ENCODE measurements around the gene RCC2. TPM values are rescaled to one million over a fixed set of nuclear protein-coding genes. Genes with fewer than 3 reads are reported as not detected.

The RCC2 gene
- total RNA-seq, 1 experiment from 2014 or later = 82.7 TPM

DNA sequence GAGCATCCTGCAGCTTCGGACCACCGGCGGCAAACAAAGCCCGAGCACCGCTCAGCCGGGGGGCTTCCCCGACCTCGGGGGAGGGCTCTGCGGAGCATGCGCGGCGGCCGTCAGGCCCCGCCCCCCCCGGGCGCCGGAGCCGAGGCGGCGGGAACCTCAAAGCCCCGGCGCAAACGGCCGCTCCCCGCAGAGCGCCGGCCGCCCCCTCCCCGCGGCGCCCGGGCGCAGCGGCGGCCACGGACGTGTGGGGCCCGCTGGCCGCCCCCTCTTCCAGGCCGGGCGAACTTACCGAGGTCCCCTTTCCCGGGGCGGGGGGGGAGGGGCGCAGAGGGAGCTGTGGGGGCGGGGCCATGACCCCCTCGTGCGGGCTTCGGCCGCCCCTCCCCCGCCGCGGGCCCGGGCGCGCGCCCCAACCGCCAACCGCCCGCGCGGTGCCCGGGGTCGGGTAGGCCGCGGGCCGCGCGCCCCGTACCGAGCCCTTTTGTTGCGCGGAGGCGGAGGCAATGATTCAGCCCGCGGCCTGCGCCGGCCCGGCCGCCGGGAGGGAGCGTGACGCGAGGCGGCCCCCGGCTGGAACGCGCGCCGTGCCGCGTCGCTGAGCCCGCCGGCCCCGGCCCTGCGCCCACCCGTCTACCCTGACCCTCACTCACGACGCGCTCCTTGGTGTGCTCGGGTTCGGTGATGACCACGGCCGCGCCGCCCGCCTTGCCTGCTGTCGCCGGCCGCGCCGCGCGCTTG is 1.7 kb downstream of the RCC2 start:
- H3K4me3 ChIP-seq (ENCODE audit: low read length) = peak overlapping the region; percentile 99
- no peaks in the 10 kb centered on the region for H3K9me2 ChIP-seq (replicated peaks; ENCODE audit: low read length)
- CTCF ChIA-PET = no interaction called here
- peak overlapping the region; percentile 100 for H3K9ac ChIP-seq (ENCODE audit: low read length)
- peak; percentile 54 for DNase-seq
- no peaks in the 10 kb centered on the region for H3K9me3 ChIP-seq (ENCODE audit: low read length)
- H4K20me1 ChIP-seq (ENCODE audit: low read length) = peaks cover 43% of the 10 kb centered on the region
- no peaks in the 10 kb centered on the region for H3F3A ChIP-seq (ENCODE audit: low read length, unreplicated experiment)
- peak overlapping the region; percentile 99 for H3K4me2 ChIP-seq (ENCODE audit: low read length)
- H3K27ac ChIP-seq (ENCODE audit: low read length) = peak overlapping the region; percentile 90
- no TSS peak for BruUV-seq (replicated peaks)
- peaks cover 35% of the 10 kb centered on the region for H3K4me1 ChIP-seq (ENCODE audit: insufficient read depth, low read length)
- ATAC-seq = peak; percentile 19
- intact Hi-C loops (cut with micrococcal nuclease) = no loop called here
- TF ChIP-seq EZH2 (IDR thresholded peaks at IDR 0.05; ENCODE audit: low read length, unreplicated experiment) = no peak
- TF ChIP-seq, protein P1, sequence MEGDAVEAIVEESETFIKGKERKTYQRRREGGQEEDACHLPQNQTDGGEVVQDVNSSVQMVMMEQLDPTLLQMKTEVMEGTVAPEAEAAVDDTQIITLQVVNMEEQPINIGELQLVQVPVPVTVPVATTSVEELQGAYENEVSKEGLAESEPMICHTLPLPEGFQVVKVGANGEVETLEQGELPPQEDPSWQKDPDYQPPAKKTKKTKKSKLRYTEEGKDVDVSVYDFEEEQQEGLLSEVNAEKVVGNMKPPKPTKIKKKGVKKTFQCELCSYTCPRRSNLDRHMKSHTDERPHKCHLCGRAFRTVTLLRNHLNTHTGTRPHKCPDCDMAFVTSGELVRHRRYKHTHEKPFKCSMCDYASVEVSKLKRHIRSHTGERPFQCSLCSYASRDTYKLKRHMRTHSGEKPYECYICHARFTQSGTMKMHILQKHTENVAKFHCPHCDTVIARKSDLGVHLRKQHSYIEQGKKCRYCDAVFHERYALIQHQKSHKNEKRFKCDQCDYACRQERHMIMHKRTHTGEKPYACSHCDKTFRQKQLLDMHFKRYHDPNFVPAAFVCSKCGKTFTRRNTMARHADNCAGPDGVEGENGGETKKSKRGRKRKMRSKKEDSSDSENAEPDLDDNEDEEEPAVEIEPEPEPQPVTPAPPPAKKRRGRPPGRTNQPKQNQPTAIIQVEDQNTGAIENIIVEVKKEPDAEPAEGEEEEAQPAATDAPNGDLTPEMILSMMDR (conservative IDR thresholded peaks at IDR 0.05; ENCODE audit: low read depth, low read length) = no peak
- no peak for TF ChIP-seq EZH2phosphoT487 (IDR thresholded peaks at IDR 0.05; ENCODE audit: borderline replicate concordance, low read length)
- POLR2A ChIA-PET (ENCODE audit: unreplicated experiment) = no interaction called here
- H3K79me2 ChIP-seq (ENCODE audit: low read length) = peaks cover 66% of the 10 kb centered on the region
- H2AFZ ChIP-seq (ENCODE audit: low read length) = no peak overlapping the region
- no peaks in the 10 kb centered on the region for H3K27me3 ChIP-seq (ENCODE audit: low read length)
- peaks cover 31% of the 10 kb centered on the region for H3K36me3 ChIP-seq (ENCODE audit: low read depth, low read length)

DNA sequence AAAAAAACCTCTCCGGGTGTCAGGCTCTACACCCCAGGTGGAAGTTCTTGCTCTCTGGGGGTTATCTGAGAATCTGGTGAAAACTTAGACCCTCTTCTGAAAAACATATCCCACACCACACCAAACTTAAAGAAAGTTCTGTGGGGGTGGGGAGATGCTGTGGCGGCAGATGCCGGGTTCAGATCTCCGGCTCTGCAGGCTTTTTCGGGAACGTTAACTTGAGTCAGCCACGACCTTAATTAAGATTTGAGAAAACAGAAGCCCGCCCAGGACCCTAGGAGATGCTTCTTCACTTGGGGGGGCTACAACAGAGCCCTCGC is 2.3 kb downstream of the RCC2 start:
- Histone ChIP-seq H3F3A (ENCODE audit: low read length, unreplicated experiment) (no peaks in the 10 kb centered on the region), H3K36me3 (ENCODE audit: low read depth, low read length) (peaks cover 31% of the 10 kb centered on the region), H2AFZ (ENCODE audit: low read length) (no peak overlapping the region), H3K27ac (ENCODE audit: low read length) (no peak overlapping the region), H4K20me1 (ENCODE audit: low read length) (peaks cover 47% of the 10 kb centered on the region), H3K4me2 (ENCODE audit: low read length) (peak overlapping the region; percentile 99), H3K9ac (ENCODE audit: low read length) (peak overlapping the region; percentile 78), H3K9me2 (replicated peaks; ENCODE audit: low read length) (no peaks in the 10 kb centered on the region), H3K4me1 (ENCODE audit: insufficient read depth, low read length) (peaks cover 34% of the 10 kb centered on the region), H3K9me3 (ENCODE audit: low read length) (no peaks in the 10 kb centered on the region), H3K79me2 (ENCODE audit: low read length) (peaks cover 72% of the 10 kb centered on the region), H3K27me3 (ENCODE audit: low read length) (no peaks in the 10 kb centered on the region), H3K4me3 (ENCODE audit: low read length) (peak overlapping the region; percentile 96)
- CTCF ChIA-PET = no interaction called here
- DNase-seq (no peak), ATAC-seq (no peak)
- BruUV-seq (replicated peaks) = no TSS peak
- TF ChIP-seq EZH2phosphoT487 (IDR thresholded peaks at IDR 0.05; ENCODE audit: borderline replicate concordance, low read length) (no peak), EZH2 (IDR thresholded peaks at IDR 0.05; ENCODE audit: low read length, unreplicated experiment) (no peak)
- TF ChIP-seq, protein P1 (conservative IDR thresholded peaks at IDR 0.05; ENCODE audit: low read depth, low read length) = no peak
- POLR2A ChIA-PET (ENCODE audit: unreplicated experiment) = no interaction called here
- intact Hi-C loops (cut with micrococcal nuclease) = no loop called here

DNA sequence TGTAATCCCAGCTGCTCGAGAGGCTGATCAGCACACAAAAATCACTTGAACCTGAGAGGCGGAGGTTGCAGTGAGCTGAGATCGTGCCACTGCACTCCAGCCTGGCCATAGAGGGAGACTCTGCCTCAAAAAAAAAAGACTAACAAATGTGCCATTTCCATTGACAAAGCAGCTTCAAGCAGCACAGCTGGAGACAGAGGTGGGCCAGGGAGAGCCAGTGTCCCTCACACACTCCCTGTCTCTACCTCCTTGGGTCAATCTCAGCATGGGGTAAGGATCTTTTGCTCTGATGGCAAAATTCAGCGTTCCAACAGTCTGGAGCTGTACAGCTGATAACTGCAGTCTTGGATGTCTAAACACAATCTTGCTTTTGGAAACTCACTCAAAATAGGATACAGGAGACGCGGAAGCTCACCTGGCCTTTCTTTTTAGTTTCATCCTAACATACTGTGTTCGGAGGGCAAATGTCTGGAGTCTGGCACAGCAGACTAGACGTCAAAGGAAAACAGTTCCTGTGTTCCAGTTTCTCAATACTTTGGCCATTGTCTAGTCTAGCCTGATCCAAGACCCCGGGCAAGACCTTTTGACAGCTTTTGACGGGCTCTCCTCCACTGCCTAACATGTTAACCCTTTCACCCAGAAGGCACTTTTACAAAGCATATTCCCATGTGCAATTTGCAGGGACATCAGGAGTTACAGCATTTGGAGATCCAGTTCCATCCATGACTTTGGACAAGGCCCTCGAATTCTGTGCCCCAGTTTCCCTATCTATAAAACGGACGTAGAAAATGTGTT is 2.9 kb downstream of the RCC2 start:
- Histone ChIP-seq H4K20me1 (ENCODE audit: low read length) (peaks cover 50% of the 10 kb centered on the region), H3K79me2 (ENCODE audit: low read length) (peaks cover 78% of the 10 kb centered on the region), H3K4me1 (ENCODE audit: insufficient read depth, low read length) (peaks cover 28% of the 10 kb centered on the region), H3K27me3 (ENCODE audit: low read length) (no peaks in the 10 kb centered on the region), H3K4me2 (ENCODE audit: low read length) (peak overlapping the region; percentile 99), H3K9me2 (replicated peaks; ENCODE audit: low read length) (no peaks in the 10 kb centered on the region), H3F3A (ENCODE audit: low read length, unreplicated experiment) (no peaks in the 10 kb centered on the region), H3K9me3 (ENCODE audit: low read length) (no peaks in the 10 kb centered on the region), H3K9ac (ENCODE audit: low read length) (peak overlapping the region; percentile 78), H3K4me3 (ENCODE audit: low read length) (peak overlapping the region; percentile 96), H2AFZ (ENCODE audit: low read length) (no peak overlapping the region), H3K36me3 (ENCODE audit: low read depth, low read length) (peaks cover 31% of the 10 kb centered on the region), H3K27ac (ENCODE audit: low read length) (no peak overlapping the region)
- no peak for TF ChIP-seq EZH2phosphoT487 (IDR thresholded peaks at IDR 0.05; ENCODE audit: borderline replicate concordance, low read length)
- ChIA-PET POLR2A (ENCODE audit: unreplicated experiment) (no interaction called here), CTCF (no interaction called here)
- BruUV-seq (replicated peaks) = TSS peak; percentile 8
- intact Hi-C loops (cut with micrococcal nuclease) = no loop called here
- DNase-seq (no peak), ATAC-seq (no peak)

Measured in PC-3 (cell line).